ENCODE data around the gene YPEL1. TPM values are rescaled to one million over a fixed set of nuclear protein-coding genes. Genes with fewer than 3 reads are reported as not detected.

The YPEL1 gene
- total RNA-seq, 1 experiment from 2014 or later = 3.1 TPM

DNA sequence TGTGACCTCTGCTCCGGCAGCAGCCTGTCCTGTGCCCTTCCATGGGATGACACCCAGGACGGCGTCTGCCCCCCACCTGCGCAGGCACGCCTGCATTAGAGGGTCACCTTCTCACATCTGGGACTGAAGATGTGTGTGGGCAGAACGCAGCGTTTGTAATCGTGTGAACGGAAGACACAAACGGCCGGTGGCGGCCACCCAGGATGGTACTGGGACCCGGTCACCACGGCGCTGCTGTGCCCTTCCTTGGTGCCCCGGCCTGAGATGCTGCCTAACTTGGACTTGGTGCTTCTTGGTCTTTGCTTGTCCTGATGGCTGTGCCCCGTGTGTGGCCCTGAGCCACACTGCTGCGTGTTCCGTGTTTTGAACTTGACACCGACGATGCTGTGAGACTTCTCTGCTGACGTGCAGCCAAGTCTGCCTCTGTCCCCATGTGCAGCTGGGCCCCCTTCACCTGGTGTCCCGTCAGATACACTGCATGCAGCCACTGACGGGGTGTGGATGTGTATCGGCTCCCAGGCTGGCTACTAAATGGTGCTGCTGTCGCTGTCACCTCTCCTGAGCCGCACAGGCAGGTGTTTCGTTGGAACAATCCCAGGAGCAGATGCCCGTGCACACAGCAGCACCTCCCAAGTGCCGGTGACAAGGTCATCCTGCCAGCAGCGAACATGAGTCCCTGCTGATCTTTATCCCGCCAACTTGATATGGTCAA, 21.4 kb downstream of the YPEL1 start:
- peaks cover 0 to 7% of the 10 kb centered on the region in 2 experiments; a peak in 1 of 4 replicates for H3K4me1 ChIP-seq (ENCODE audit: control insufficient read depth in 1 of 2, insufficient read depth in 2 of 2, low read length in 2 of 2)
- no peaks in the 10 kb centered on the region for H3K79me2 ChIP-seq (ENCODE audit: insufficient read depth, low read length)
- no TSS peak for BruUV-seq (replicated peaks)
- no peaks in the 10 kb centered on the region for H3K27me3 ChIP-seq (ENCODE audit: insufficient read depth, low read length)
- no peak overlapping the region for H3K9ac ChIP-seq (ENCODE audit: low read length)
- ATAC-seq (no peak), DNase-seq (ENCODE audit: low read depth, low spot score) (no peak)
- no peak overlapping the region for H3K27ac ChIP-seq (ENCODE audit: low read depth, low read length)
- TF ChIP-seq, protein P1, sequence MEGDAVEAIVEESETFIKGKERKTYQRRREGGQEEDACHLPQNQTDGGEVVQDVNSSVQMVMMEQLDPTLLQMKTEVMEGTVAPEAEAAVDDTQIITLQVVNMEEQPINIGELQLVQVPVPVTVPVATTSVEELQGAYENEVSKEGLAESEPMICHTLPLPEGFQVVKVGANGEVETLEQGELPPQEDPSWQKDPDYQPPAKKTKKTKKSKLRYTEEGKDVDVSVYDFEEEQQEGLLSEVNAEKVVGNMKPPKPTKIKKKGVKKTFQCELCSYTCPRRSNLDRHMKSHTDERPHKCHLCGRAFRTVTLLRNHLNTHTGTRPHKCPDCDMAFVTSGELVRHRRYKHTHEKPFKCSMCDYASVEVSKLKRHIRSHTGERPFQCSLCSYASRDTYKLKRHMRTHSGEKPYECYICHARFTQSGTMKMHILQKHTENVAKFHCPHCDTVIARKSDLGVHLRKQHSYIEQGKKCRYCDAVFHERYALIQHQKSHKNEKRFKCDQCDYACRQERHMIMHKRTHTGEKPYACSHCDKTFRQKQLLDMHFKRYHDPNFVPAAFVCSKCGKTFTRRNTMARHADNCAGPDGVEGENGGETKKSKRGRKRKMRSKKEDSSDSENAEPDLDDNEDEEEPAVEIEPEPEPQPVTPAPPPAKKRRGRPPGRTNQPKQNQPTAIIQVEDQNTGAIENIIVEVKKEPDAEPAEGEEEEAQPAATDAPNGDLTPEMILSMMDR (IDR thresholded peaks at IDR 0.05 in 2 of 3, conservative IDR thresholded peaks at IDR 0.05 in 1 of 3; ENCODE audit: borderline replicate concordance in 1 of 3, insufficient read depth in 1 of 3, low read depth in 2 of 3, low read length in 2 of 3) = no peak
- TF ChIP-seq CEBPB (IDR thresholded peaks at IDR 0.05; ENCODE audit: low read depth) (no peak), YY1 (IDR thresholded peaks at IDR 0.05; ENCODE audit: extremely low read depth, insufficient replicate concordance, low read depth, low read length) (no peak), JUND (IDR thresholded peaks at IDR 0.05) (no peak), EZH2 (IDR thresholded peaks at IDR 0.05) (no peak)
- TF ChIP-seq, protein P2, sequence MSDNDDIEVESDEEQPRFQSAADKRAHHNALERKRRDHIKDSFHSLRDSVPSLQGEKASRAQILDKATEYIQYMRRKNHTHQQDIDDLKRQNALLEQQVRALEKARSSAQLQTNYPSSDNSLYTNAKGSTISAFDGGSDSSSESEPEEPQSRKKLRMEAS (IDR thresholded peaks at IDR 0.05) = no peak
- TF ChIP-seq, protein P3, sequence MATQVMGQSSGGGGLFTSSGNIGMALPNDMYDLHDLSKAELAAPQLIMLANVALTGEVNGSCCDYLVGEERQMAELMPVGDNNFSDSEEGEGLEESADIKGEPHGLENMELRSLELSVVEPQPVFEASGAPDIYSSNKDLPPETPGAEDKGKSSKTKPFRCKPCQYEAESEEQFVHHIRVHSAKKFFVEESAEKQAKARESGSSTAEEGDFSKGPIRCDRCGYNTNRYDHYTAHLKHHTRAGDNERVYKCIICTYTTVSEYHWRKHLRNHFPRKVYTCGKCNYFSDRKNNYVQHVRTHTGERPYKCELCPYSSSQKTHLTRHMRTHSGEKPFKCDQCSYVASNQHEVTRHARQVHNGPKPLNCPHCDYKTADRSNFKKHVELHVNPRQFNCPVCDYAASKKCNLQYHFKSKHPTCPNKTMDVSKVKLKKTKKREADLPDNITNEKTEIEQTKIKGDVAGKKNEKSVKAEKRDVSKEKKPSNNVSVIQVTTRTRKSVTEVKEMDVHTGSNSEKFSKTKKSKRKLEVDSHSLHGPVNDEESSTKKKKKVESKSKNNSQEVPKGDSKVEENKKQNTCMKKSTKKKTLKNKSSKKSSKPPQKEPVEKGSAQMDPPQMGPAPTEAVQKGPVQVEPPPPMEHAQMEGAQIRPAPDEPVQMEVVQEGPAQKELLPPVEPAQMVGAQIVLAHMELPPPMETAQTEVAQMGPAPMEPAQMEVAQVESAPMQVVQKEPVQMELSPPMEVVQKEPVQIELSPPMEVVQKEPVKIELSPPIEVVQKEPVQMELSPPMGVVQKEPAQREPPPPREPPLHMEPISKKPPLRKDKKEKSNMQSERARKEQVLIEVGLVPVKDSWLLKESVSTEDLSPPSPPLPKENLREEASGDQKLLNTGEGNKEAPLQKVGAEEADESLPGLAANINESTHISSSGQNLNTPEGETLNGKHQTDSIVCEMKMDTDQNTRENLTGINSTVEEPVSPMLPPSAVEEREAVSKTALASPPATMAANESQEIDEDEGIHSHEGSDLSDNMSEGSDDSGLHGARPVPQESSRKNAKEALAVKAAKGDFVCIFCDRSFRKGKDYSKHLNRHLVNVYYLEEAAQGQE (IDR thresholded peaks at IDR 0.05; ENCODE audit: low read depth) = no peak
- TF ChIP-seq, protein P4, sequence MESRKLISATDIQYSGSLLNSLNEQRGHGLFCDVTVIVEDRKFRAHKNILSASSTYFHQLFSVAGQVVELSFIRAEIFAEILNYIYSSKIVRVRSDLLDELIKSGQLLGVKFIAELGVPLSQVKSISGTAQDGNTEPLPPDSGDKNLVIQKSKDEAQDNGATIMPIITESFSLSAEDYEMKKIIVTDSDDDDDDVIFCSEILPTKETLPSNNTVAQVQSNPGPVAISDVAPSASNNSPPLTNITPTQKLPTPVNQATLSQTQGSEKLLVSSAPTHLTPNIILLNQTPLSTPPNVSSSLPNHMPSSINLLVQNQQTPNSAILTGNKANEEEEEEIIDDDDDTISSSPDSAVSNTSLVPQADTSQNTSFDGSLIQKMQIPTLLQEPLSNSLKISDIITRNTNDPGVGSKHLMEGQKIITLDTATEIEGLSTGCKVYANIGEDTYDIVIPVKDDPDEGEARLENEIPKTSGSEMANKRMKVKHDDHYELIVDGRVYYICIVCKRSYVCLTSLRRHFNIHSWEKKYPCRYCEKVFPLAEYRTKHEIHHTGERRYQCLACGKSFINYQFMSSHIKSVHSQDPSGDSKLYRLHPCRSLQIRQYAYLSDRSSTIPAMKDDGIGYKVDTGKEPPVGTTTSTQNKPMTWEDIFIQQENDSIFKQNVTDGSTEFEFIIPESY (IDR thresholded peaks at IDR 0.05; ENCODE audit: extremely low read depth, insufficient replicate concordance, low read length) = no peak
- no peaks in the 10 kb centered on the region for H3K9me2 ChIP-seq (ENCODE audit: insufficient read depth)
- intact Hi-C loops (cut with micrococcal nuclease) = no loop called here
- H3K4me3 ChIP-seq (replicated peaks in 1 of 2; ENCODE audit: low read depth in 1 of 2, low read length in 2 of 2) = no peak overlapping the region
- no peak overlapping the region for H3K4me2 ChIP-seq (ENCODE audit: low read length)
- ChIA-PET RAD21 (ENCODE audit: low non-redundant PET in 1 of 2, low total read pairs in 2 of 2, uncharacterized antibody in 2 of 2, unreplicated experiment in 2 of 2) (interaction anchor here in 1 of 2 experiments (0.9 kb wide), 1 partner anchor 238 kb away, joined by 3 read pairs; the partner anchor contains the start of gene PPM1F), POLR2A (no interaction called here), CTCF (interaction anchor here (0.9 to 1.4 kb wide), 4 partner anchors 14 to 258 kb away, joined by 3 to 6 read pairs (median 4); no protein-coding TSS in a partner anchor)
- no peaks in the 10 kb centered on the region for H3K9me3 ChIP-seq (ENCODE audit: control insufficient read depth in 1 of 2, insufficient read depth in 1 of 2, low read depth in 1 of 2, low read length in 2 of 2)
- H4K20me1 ChIP-seq (ENCODE audit: insufficient read depth) = no peaks in the 10 kb centered on the region
- no peaks in the 10 kb centered on the region for H3K36me3 ChIP-seq (ENCODE audit: control insufficient read depth in 1 of 2, insufficient read depth in 2 of 2, low read length in 2 of 2)
- H2AFZ ChIP-seq (ENCODE audit: low read depth, low read length, poor library complexity, severe bottlenecking) = no peak overlapping the region
